Uterus (tissue), 2 donors: ENCODE measurements around the gene RASD2.

Source experiments
- POLR2A ChIP-seq, 2 donors: fragments of 450-650 bp; IDR thresholded peaks; one replicate each; pipeline ENCODE4 v1.6.1; 2016; ENCODE audit warnings: antibody characterized with exemption in 2 of 2, mild to moderate bottlenecking in 1 of 2, moderate library complexity in 1 of 2
- TF ChIP-seq, protein P1 (sequence below), 4 experiments: fragments of 200-600 bp in 2 of 4; fragments of 450-650 bp in 2 of 4; sonication (generic) in 2 of 4; IDR thresholded peaks; one replicate each; pipeline ENCODE4 v1.5.1; 2016 to 2019; ENCODE audit warnings: antibody characterized with exemption in 4 of 4, mild to moderate bottlenecking in 2 of 4, moderate library complexity in 1 of 4

DNA sequence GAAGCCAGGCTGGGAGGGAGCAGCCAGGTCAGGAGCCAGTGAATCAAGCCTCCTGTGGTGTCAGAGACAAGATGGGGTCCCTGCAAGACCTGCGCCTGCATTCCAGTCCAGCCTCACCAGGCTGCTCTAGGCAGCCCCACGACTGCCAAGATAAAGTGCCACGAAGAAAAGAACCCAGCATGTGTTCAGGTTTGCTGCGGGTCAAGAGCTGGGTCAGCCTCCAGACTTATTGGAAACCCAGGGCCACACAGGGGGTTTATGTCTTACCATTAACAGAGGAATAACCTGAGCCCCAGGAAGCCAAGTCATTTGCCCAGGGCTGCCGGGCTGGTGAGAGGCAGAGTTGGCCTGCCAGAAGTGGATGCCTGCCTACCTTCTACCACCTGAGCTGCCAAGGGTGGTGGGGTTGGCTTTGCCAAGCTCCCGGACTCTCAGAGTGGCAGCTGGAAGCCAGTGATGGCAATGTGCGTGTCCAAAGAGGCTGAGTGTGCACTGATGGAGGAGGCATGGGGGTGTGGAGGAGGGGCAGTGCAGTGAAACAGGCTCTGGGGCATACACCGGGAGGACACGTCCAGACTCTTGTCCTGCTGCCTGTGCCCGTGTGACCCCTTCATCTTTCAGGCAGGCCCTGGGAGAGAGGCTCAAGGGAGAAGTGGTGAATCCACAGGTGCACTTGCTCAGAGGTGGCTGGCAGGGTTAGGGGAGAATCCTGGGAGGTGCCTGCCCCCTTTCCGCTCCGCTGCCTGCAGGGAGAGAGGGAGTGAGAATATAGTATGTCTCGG is 1.7 kb downstream of the RASD2 start:
- TF ChIP-seq, protein P1, sequence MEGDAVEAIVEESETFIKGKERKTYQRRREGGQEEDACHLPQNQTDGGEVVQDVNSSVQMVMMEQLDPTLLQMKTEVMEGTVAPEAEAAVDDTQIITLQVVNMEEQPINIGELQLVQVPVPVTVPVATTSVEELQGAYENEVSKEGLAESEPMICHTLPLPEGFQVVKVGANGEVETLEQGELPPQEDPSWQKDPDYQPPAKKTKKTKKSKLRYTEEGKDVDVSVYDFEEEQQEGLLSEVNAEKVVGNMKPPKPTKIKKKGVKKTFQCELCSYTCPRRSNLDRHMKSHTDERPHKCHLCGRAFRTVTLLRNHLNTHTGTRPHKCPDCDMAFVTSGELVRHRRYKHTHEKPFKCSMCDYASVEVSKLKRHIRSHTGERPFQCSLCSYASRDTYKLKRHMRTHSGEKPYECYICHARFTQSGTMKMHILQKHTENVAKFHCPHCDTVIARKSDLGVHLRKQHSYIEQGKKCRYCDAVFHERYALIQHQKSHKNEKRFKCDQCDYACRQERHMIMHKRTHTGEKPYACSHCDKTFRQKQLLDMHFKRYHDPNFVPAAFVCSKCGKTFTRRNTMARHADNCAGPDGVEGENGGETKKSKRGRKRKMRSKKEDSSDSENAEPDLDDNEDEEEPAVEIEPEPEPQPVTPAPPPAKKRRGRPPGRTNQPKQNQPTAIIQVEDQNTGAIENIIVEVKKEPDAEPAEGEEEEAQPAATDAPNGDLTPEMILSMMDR (IDR thresholded peaks at IDR 0.05), result no peak
- TF ChIP-seq POLR2A (IDR thresholded peaks at IDR 0.05), result no peak
